Psoas muscle (tissue), 8 donors: ENCODE data around the gene CEP57. TPM values are rescaled to one million over a fixed set of nuclear protein-coding genes. Genes with fewer than 3 reads are reported as not detected.

Source experiments
- ATAC-seq, 4 donors: fragments of 200-7000 bp; cut with Tn5 transposase; one replicate each; pipeline ENCODE4 v1.9.1; 2020; ENCODE audit warnings: moderate library complexity in 3 of 4, mild to moderate bottlenecking in 2 of 4
- DNase-seq, 2 donors: peaks; one replicate each; pipeline ENCODE4 v3.0.0-alpha.2; 2020
- H3K27ac ChIP-seq: fragments of 200-600 bp; one replicate; pipeline ENCODE4 v1.8.0; 2022
- H3K27me3 ChIP-seq, 3 donors: fragments of 200-600 bp in 1 of 3; one replicate each; pipeline versions ENCODE4 v1.6.1 to v1.8.0; 2013 to 2022; ENCODE audit warnings: low read length in 2 of 3, mild to moderate bottlenecking in 2 of 3, moderate library complexity in 1 of 3; ENCODE audit not compliant: insufficient read depth in 3 of 3
- H3K36me3 ChIP-seq, 2 donors: fragments of 200-600 bp in 1 of 2; one replicate each; pipeline versions ENCODE4 v1.6.1 to v1.8.0; 2013 to 2022; ENCODE audit warnings: low read depth in 1 of 2, mild to moderate bottlenecking in 1 of 2, moderate library complexity in 1 of 2; ENCODE audit not compliant: insufficient read depth in 1 of 2
- H3K4me1 ChIP-seq: fragments of 200-600 bp; one replicate; pipeline ENCODE4 v1.8.0; 2022
- H3K4me3 ChIP-seq: fragments of 200-600 bp; one replicate; pipeline ENCODE4 v1.8.0; 2022; ENCODE audit warnings: mild to moderate bottlenecking
- H3K9me3 ChIP-seq: fragments of 200-600 bp; one replicate; pipeline ENCODE4 v1.8.0; 2022
- WGBS, 3 donors: extraction: QIAGEN DNeasy Blood & Tissue Kit; methylation state at CpG; one replicate each; pipeline versions ENCODE4 v1.1.6 to v1.1.7; 2013; 5-methylcytosine and 5-hydroxymethylcytosine counted together
- intact Hi-C, 2 donors: fragments of 100-400 bp; cut with DNase I; formaldehyde crosslinking; loops; one replicate each; pipeline versions ENCODE4 v1.11.0 to v1.14.2; 2022
- polyA plus RNA-seq, 3 donors: library from polyadenylated mRNA; stranded (reverse); fragments of 200-250 nt; gene quantifications; one replicate each; pipeline ENCODE4 v1.2.3, GENCODE V29; 2013
- total RNA-seq, 4 donors: library from RNA; stranded (reverse); fragmentation: NEBNext Ultra II Directional in 2 of 4; extraction: Animal tissue kit (Norgen Biotek cat#: 25700) in 2 of 4; gene quantifications; one replicate each; pipeline versions ENCODE4 v1.2.1 to v1.2.4, GENCODE V29; 2021 to 2023
- TF ChIP-seq, protein P1 (sequence below): fragments of 200-600 bp; IDR thresholded peaks from one replicate; pipeline ENCODE4 v1.8.0; 2022; ENCODE audit warnings: antibody characterized with exemption
- donor health status: healthy with polysubstance abuse.
- donor health status: DM: no; HTN: no; CAD: no; lungs with moderate emphysema.
- donor health status: Bipolar disorder and iron deficiency.
- donor health status: healthy.
- donor health status: DM: yes; HTN: yes; CAD: no.
- donor health status: DM: no; HTN: no; CAD: no.
- donor health status: DM: no; HTN: no; CAD: no.
- donor health status: DM: yes; HTN: yes; CAD: no.

The CEP57 gene
- total and polyA plus RNA-seq, 7 donors = 7.7 to 27.1 (median 15.1) TPM

DNA sequence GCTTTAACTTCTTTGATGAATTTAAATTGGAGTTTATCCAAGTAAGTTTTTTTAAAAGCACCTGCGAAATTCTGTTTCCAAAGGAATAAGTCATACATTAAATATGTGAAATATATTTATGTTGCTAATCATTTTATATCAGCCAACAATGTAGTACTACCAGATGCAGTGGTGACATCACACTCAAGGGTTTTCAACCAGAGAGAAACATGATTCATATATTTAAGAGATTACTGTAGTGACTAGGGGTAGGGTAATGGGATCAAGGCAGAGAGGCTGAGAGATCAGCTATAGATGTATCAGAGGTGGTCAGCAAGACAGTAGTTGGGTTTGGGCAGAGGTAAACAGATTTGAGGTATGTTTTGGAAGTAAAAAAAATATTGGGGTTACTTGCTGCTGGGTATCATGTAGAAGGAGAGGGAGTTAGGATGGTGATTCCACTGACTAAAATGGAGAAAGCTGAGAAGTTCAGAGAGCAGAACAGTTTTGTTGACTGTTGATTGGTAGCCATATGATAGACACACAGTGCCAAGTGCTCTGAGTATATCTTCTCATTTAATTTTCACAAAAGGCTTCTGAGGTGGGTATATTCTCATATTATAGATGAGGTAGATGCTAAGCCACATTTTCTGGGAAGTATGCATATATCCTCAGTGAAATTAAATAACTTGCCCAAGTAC, 39.4 kb downstream of the CEP57 start:
- Histone ChIP-seq H3K9me3 (no peaks in the 10 kb centered on the region), H3K36me3 (peaks cover 3 to 92% of the 10 kb centered on the region in 2 donors), H3K27me3 (no peaks in the 10 kb centered on the region), H3K4me3 (no peak overlapping the region), H3K27ac (no peak overlapping the region), H3K4me1 (no peaks in the 10 kb centered on the region)
- no peak for DNase-seq
- 89 to 94% (median 90%) methylated on average over 1 of the region's 1 CpG for WGBS, 3 donors
- ATAC-seq = no peak
- intact Hi-C loops = loop anchor here in 1 of 2 donors (10.0 kb wide), 1 partner anchor 565 kb away; the partner anchor contains the start of gene JRKL
- TF ChIP-seq, protein P1, sequence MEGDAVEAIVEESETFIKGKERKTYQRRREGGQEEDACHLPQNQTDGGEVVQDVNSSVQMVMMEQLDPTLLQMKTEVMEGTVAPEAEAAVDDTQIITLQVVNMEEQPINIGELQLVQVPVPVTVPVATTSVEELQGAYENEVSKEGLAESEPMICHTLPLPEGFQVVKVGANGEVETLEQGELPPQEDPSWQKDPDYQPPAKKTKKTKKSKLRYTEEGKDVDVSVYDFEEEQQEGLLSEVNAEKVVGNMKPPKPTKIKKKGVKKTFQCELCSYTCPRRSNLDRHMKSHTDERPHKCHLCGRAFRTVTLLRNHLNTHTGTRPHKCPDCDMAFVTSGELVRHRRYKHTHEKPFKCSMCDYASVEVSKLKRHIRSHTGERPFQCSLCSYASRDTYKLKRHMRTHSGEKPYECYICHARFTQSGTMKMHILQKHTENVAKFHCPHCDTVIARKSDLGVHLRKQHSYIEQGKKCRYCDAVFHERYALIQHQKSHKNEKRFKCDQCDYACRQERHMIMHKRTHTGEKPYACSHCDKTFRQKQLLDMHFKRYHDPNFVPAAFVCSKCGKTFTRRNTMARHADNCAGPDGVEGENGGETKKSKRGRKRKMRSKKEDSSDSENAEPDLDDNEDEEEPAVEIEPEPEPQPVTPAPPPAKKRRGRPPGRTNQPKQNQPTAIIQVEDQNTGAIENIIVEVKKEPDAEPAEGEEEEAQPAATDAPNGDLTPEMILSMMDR = no peak

DNA sequence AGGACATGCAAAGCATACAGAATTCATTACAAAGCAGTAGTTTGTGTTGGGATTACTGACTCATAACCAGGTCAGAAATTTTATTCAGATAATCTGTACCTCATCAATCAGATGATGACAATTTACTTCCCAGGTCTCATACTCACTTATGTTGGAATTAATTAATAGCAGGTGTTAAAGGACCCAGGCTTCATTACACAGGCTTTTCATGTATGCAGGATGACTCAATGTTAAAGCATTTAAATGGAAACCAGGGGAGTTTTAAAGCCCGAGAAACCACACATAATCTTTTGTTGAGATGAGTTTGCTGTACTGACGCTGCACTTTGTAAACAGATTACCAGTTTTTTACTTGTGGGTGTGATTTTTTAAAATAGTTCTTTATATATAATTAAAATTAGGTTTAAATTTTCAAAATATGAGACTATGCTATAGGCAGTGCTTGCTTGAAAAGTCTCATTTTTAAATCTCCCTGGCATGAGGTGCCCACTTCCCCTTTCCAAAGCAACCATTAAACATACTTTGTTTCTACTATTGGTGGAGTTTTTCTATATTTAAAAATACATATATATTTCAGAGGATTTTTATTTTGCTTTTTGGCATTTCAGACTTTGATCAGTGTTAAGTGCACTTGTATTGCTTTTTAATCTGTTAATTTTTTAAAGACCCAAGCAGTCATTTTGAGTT, 41.0 kb downstream of the CEP57 start:
- no peak for ATAC-seq
- Histone ChIP-seq H3K4me3 (no peak overlapping the region), H3K27me3 (no peaks in the 10 kb centered on the region), H3K4me1 (no peaks in the 10 kb centered on the region), H3K9me3 (no peaks in the 10 kb centered on the region), H3K36me3 (peaks cover 3 to 88% of the 10 kb centered on the region in 2 donors), H3K27ac (no peak overlapping the region)
- TF ChIP-seq, protein P1 = no peak
- WGBS, 3 donors = 86 to 89% (median 86%) methylated on average over 2 of the region's 2 CpGs
- DNase-seq = no peak
- intact Hi-C loops = loop anchor here in 1 of 2 donors (10.0 kb wide), 1 partner anchor 563 kb away; the partner anchor contains the start of gene JRKL

DNA sequence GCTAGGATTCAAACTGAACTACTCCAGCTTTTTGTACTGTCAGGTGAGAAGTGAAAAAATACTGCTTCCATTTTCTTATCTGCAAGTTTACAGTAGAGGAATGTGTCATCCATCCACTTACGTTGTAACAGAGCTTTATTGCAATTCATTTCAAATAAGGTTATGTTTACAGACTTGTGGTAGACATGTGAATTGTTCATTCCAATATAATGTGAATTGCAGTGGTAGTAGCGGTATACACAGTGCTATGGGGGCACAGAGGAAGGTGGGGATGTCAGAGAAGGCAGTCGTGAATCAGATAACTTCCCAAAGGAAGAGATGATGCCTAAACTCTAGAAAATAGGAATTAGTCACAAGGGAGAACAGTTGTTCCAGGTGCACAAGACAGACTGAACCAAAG, 42.5 kb downstream of the CEP57 start:
- Histone ChIP-seq H3K27ac (no peak overlapping the region), H3K27me3 (no peaks in the 10 kb centered on the region), H3K4me3 (no peak overlapping the region), H3K4me1 (no peaks in the 10 kb centered on the region), H3K9me3 (no peaks in the 10 kb centered on the region), H3K36me3 (peaks cover 3 to 82% of the 10 kb centered on the region in 2 donors)
- intact Hi-C loops = loop anchor here in 1 of 2 donors (10.0 kb wide), 1 partner anchor 562 kb away; the partner anchor contains the start of gene JRKL
- ATAC-seq (no peak), DNase-seq (no peak)
- TF ChIP-seq, protein P1 = no peak
- 67 to 71% (median 70%) methylated on average over 3 of the region's 3 CpGs for WGBS, 3 donors

DNA sequence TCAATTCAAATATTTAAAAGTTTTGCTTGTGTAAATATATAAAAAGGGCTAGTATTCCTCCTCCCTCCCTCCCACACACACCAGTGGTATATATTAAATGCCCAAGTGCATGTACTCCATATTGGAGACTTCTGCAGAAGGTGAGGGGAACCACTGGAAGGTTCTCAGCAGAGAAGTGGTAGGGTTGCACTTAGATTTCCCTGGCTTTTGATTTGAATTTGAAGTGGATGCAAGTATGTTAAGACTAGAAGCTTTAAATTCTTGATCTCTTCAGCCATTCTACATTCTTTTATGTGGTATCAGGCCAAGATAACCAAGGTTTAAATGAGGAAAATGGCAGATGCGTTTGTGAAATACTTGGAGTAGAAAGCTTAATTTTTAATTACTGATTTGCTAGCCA, 43.1 kb downstream of the CEP57 start:
- ATAC-seq (no peak), DNase-seq (no peak)
- Histone ChIP-seq H3K27me3 (no peaks in the 10 kb centered on the region), H3K9me3 (no peaks in the 10 kb centered on the region), H3K4me1 (no peaks in the 10 kb centered on the region), H3K27ac (no peak overlapping the region), H3K36me3 (peaks cover 3 to 83% of the 10 kb centered on the region in 2 donors), H3K4me3 (no peak overlapping the region)
- WGBS, 3 donors = 42 to 84% (median 44%) methylated on average over 1 of the region's 1 CpG
- intact Hi-C loops = loop anchor here in 1 of 2 donors (10.0 kb wide), 1 partner anchor 561 kb away; the partner anchor contains the start of gene JRKL
- TF ChIP-seq, protein P1 = no peak
